RKO (cell line): Measurements from ENCODE around the gene PSMC4.
"Not testable (repeated sequence)": the region's sequence is repeated elsewhere in the genome, so short reads cannot be mapped to it uniquely, and the experiment has no call there.

Experiments
- DNase-seq: peaks from one replicate; pipeline ENCODE4 v3.0.0-alpha.2; 2016; ENCODE audit warnings: low spot score

Gene PSMC4

GRCh38 chr19:39946532-39946931, 24.4 kb upstream of the PSMC4 start:
- DNase-seq: no peak

DNA sequence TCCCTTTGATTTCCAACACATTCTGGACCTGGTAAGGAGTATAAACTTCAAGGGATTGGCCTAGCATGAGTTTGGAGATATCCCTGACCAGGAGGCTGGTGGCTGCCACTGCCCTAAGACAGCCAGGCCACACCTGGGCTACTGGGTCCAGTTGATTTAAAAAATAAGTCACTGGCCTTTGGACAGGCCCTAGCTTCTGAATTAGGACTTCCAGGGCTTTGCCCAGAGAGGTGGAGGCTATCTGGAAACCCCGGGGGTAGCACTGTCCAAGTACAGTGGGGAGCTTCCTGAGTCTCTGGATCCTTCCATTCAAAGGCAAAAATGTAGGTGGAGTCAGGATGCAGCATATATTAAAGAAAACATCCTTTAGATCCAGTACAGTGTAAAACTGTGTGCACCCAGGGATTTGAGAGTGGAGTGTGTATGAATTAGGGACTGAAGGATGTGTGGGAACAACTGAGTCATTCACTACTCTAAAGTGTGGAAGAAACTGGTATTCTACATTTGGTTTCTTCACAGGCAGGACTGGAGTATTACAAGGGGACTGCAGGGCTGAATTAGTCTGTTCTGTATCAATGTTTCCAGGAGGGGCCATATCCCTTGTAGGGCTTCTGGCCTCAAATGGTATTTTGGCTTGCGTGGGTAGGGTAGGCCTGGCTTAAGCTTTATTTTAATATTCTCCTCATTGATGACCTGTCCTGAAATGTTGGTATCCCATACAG, 21.8 kb upstream of the PSMC4 start:
- no peak for DNase-seq

DNA sequence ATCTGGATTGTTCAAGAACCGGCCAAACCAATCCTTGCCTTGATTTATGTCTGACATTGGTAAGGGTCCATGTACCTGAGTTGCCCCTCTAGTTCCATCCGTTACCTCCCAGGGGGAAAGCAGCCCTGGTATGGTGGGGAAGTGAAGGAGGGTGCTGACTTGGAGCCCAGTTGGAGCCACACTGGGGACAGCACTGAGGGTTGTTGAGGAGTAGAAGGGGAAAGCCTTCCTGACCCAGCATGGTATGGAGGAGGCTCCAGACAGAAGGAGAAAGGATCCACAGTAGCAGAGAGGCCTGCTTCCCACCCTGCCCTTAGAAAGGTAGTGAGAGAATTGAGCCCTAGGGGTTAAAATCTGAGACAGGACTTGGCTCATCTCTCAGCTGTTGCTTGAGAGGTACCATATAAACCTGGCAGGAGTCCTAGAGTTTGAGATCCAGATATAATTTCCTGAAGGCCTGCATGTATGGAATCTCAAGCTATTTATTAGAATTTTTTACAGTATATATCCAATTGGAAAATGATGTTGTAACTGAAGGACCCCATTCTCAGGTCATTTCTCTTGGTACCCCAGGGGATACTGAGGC, 19.8 kb upstream of the PSMC4 start:
- DNase-seq: no peak

GRCh38 chr19:39951686-39952085, 19.3 kb upstream of the PSMC4 start:
- peak; percentile 30 for DNase-seq

DNA sequence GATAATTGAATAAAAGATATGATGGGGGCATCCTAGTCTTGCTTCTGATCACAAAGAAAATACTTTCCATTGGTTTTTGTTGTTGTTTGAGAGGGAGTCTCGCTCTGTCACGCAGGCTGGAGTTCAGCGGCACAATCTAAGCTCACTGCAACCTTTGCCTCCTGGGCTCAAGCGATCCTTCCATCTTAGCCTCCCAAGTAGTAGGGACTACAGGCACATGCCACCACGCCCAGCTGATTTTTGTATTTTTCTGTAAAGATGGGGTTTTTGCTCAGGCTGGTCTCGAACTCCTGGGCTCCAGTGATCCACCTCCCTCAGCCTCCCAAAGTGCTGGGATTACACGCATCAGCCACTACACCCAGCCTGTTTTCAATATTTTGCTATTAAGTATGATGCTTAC, 17.1 kb upstream of the PSMC4 start:
- DNase-seq: no peak

GRCh38 chr19:39957886-39958285, 13.1 kb upstream of the PSMC4 start:
- not testable (repeated sequence) for DNase-seq

- DNase-seq: not testable (repeated sequence)
Measured at GRCh38 chr19:39958942-39959341, 12.0 kb upstream of the PSMC4 start.

DNA sequence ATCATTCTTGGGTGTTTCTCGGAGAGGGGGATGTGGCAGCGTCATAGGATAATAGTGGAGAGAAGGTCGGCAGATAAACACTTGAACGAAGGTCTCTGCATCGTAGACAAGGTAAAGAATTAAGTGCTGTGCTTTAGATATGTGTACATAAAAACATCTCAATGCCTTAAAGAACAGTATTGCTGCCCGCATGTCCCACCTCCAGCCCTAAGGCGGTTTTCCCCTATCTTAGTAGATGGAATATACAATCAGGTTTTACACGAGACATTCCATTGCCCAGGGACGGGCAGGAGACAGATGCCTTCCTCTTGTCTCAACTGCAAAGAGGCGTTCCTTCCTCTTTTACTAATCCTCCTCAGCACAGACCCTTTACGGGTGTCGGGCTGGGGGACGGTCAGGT, 11.6 kb upstream of the PSMC4 start:
- DNase-seq: not testable (repeated sequence)

DNA sequence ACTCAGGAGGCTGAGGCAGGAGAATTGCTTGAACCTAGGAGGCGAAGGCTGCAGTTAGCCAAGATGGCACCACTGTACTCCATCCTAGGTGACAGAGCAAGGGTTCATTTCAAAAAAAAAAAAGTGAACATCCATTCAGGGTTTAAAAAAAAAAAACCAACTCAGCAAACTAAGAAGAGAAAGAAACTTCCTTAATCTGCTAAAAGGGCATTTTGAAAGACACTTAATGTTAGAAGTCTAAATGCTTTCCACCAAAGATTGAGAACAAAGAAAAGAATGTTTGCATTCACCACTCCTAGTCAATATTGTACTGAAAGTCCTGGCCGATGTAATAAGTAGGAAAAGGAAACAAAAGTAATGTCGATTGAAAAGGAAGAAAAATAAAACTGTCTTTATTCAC, 7.1 kb upstream of the PSMC4 start:
- no peak for DNase-seq

DNA sequence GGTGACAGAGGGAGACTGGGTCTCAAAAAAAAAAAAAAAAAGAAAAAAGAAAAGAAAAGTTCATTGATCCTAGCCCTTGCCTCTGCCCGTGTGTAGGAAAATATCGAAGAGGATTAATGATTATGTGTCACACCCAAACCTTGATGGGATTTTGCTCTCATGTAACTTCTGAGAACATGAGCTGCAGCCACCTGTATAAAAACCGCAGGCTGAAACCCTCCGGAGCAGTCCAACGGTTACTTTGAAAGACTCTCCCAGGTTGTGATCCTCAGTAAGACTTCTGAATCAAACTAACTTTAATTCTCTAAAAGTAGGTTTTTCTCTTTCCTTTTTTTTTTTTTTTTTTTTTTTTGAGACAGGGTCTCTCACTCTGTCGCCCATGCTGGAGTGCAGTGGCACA, 4.3 kb upstream of the PSMC4 start:
- DNase-seq: no peak

GRCh38 chr19:39967561-39967960, 3.4 kb upstream of the PSMC4 start:
- DNase-seq: no peak

GRCh38 chr19:39968789-39969188, 2.2 kb upstream of the PSMC4 start:
- DNase-seq: no peak

- DNase-seq: no peak
Measured at GRCh38 chr19:39969266-39969665, 1.7 kb upstream of the PSMC4 start.

DNA sequence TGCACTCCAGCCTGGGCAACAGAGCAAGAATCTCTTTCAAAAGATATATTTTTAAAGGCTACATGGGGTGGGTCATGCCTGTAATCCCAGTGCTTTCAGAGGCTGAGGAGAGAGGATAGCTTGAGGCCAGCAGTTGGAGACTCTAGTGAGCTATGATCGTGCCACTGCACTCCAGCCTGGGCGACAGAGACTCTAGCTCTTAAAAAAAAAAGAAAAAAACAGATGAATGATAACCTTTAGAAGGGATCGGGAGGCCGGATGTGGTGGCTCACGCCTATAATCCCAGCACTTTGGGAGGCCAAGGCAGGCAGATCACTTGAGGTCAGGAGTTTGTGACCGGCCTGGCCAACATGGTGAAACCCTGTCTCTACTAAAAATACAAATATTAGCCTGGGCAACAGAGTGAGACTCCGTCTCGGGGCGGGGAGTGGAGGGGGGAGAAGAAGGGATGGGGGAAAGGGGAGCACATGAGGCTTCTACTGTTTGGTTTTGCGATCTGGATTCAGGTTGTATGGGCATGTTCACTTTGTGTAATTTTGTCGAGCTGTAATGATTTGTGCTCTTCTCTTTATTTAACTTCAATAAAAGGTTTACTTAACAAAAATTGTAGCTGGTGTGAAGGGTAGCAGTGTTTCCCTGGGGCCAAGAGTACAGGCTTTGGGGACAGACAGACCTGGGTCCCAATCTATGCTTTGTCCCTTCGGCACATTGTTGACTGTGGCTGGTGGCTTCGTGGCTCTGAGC, 1.1 kb upstream of the PSMC4 start:
- DNase-seq: peak; percentile 21

- DNase-seq: no peak
Measured at GRCh38 chr19:39970425-39970674, 615 bp upstream of the PSMC4 start.

DNA sequence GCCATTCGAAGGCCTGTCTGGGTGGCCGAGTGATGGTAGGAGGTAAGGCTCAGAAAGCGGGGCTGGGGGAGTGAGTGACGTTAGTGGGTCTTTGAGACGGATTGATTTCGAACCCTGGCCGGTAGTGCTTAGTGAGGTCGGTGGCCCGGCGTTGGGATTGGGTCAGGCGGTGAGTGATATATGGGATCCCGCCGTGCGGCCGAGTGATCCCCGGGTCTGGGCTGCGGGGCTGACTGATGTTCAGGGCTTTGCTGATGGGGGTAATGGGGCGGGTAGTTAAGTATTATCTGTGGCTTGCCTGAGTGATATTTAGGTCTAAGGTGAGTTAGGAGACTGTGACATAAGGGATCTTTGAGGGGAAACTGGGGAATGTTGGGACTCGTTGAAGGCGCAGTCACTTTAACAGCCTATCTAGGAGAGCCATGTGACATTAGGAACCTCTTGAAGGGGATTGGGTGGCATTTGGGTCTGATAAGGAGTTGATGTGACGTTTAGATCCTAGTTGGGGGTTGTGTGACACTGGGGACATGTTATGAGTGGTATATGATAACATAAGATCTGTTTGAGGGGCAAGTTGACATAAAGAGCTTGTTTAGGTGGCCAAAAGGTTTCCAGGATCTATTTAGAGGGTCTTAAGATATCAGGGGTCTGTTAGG, 543 bp downstream of the PSMC4 start:
- peak; percentile 20 for DNase-seq

- DNase-seq: no peak
Measured at GRCh38 chr19:39974377-39975155, 3.6 kb downstream of the PSMC4 start.

GRCh38 chr19:39982883-39983282, 11.9 kb downstream of the PSMC4 start:
- DNase-seq: no peak

DNA sequence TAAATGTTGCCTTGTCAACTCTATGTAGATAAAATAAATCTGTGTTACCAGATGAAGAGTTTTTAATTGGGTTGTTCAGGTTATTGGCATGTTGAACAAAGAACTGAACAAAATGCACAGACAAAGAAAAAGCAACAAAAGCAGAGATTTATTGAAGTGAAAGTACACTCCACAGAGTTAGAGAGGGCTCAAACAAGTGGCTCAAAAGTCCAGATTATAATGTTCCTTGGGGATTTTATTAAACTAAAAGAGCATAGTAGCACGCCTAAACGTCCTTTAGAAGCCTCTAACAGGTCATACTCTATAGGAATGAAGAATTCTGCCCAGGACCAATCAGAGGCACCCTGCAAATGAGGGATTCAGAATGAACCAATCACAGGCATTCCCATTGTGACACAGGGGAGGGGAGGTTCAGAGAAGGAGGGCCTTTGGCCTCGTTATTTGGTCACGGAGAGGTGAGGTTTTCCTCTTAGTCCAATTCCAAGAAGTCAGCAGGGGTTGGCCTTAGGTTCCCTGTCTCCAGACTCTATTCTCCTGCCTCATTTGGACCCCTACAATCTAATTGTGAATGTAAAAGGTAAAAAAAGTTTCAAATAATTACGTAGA, 12.8 kb downstream of the PSMC4 start:
- no peak for DNase-seq

DNA sequence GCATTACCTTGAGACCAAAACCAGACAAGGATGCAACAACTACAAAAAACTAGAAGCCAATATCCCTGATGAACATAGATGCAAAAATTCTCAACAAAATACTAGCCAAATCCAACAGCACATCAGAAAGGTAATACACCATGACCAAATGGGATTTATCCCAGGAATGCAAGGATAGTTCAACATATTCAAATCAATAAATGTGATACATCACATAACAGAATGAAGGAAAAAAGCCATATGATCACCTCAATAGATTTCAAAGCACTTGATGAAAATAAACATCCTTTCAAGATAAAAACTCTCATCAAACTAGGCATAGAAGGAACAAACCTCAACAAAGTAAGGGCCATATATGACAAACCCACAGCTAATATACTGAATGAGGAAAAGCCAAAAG, 15.7 kb downstream of the PSMC4 start:
- DNase-seq: no peak

GRCh38 chr19:39987167-39987566, 16.2 kb downstream of the PSMC4 start:
- no peak for DNase-seq

DNA sequence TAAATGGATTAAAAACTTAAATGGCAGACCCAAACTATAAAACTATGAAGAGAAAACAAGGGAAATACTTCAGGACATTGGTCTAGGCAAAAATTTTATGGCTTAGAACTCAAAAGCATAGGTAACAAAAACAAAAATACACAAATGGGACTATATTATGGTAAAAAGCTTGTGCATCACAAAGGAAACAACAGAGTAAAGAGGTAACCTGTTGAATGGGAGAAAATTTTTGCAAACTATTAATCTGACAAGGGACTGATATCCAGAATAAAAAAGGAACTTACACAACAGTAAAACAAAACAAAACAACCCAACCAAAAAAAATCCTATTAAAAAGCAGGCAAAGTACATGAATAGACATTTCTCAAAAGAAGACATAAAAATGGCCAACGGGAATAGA, 16.6 kb downstream of the PSMC4 start:
- DNase-seq: no peak
